HCT116 (cell line): ENCODE results near the gene RSRC1. TPM values are rescaled to one million over a fixed set of nuclear protein-coding genes. Genes with fewer than 3 reads are reported as not detected.

Experiments
- ATAC-seq: fragments of 200-7000 bp; cut with Tn5 transposase; 2 replicates; pipeline ENCODE4 v1.9.1; 2020; ENCODE audit warnings: mild to moderate bottlenecking, moderate library complexity
- BruUV-seq: library from RNA; stranded (reverse); fragments of 400-500 nt; replicated peaks from 2 replicates; lab custom pipeline; 2021; lab: Mats Ljungman, UMichigan
- CTCF ChIA-PET: fragments of 300-600 bp; sonication (Branson Sonifier 250); formaldehyde crosslinking; loops from one replicate; lab custom pipeline; 2021; ENCODE audit warnings: antibody characterized with exemption; lab: Charles Lee
- POLR2A ChIA-PET: fragments of 300-600, 350-600 bp; sonication (Branson Sonifier 250); formaldehyde crosslinking; loops from one replicate; lab custom pipeline; 2021; ENCODE audit warnings: antibody characterized with exemption; lab: Charles Lee
- RAD21 ChIA-PET, 2 experiments: fragments of 300-600 bp; sonication (Branson Sonifier 250); formaldehyde crosslinking; loops; one replicate each; lab custom pipeline; 2023; ENCODE audit warnings: low total read pairs in 2 of 2; ENCODE audit not compliant: uncharacterized antibody in 2 of 2, unreplicated experiment in 2 of 2, low non-redundant PET in 1 of 2; lab: Charles Lee
- DNase-seq: peaks from one replicate; pipeline ENCODE4 v3.0.0-alpha.2; 2010; ENCODE audit warnings: low read depth, low spot score
- H2AFZ ChIP-seq: fragments of 200-600 bp; shearing (Covaris generic), sonication (generic); 2 replicates; pipeline ENCODE4 v1.6.1; 2017; ENCODE audit warnings: low read depth, mixed run types, mixed read lengths, antibody characterized with exemption, low read length; ENCODE audit not compliant: poor library complexity, severe bottlenecking
- H3K27ac ChIP-seq: 2 replicates; pipeline ENCODE4 v1.5.1; 2012; ENCODE audit warnings: low read depth, low read length
- H3K27me3 ChIP-seq: fragments of 200-600 bp; sonication (generic); 2 replicates; pipeline ENCODE4 v1.6.1; 2016; ENCODE audit warnings: mixed run types, low read length, mixed read lengths; ENCODE audit not compliant: insufficient read depth
- H3K36me3 ChIP-seq, 2 experiments: fragments of 200-500 bp in 1 of 2; fragments of 200-600 bp in 1 of 2; sonication (Bioruptor generic) in 1 of 2; sonication (generic) in 1 of 2; 2 replicates each; pipeline versions ENCODE4 v1.5.1 to v1.6.1; 2014 to 2016; ENCODE audit warnings: low read length in 2 of 2, inconsistent platforms in 1 of 2, mixed read lengths in 1 of 2, mixed run types in 1 of 2; ENCODE audit not compliant: insufficient read depth in 2 of 2, control insufficient read depth in 1 of 2
- H3K4me1 ChIP-seq, 2 experiments: fragments of 200-600 bp in 1 of 2; sonication (generic) in 1 of 2; 2 replicates each; pipeline versions ENCODE4 v1.5.1 to v1.6.1; 2012 to 2017; ENCODE audit warnings: low read length in 2 of 2, inconsistent platforms in 1 of 2, mild to moderate bottlenecking in 1 of 2, mixed read lengths in 1 of 2, mixed run types in 1 of 2, moderate library complexity in 1 of 2; ENCODE audit not compliant: insufficient read depth in 2 of 2, control insufficient read depth in 1 of 2
- H3K4me2 ChIP-seq: fragments of 200-600 bp; sonication (generic); 2 replicates; pipeline ENCODE4 v1.6.1; 2017; ENCODE audit warnings: mixed run types, low read length, mixed read lengths
- H3K4me3 ChIP-seq, 2 experiments: fragments of 200-600 bp in 1 of 2; sonication (generic) in 1 of 2; replicated peaks in 1 of 2; 2 replicates each; pipeline ENCODE4 v1.5.1; 2011 to 2016; ENCODE audit warnings: low read length in 2 of 2, control low read depth in 1 of 2, low read depth in 1 of 2, mild to moderate bottlenecking in 1 of 2, mixed read lengths in 1 of 2, mixed run types in 1 of 2
- H3K79me2 ChIP-seq: fragments of 200-600 bp; sonication (generic); 2 replicates; pipeline ENCODE4 v1.6.1; 2017; ENCODE audit warnings: mild to moderate bottlenecking, mixed run types, low read length, moderate library complexity, mixed read lengths; ENCODE audit not compliant: insufficient read depth
- H3K9ac ChIP-seq: fragments of 200-600 bp; sonication (generic); 2 replicates; pipeline ENCODE4 v1.6.1; 2016; ENCODE audit warnings: low read length, mixed read lengths
- H3K9me2 ChIP-seq: fragments of 200-600 bp; sonication (generic), shearing (Covaris generic); 2 replicates; pipeline ENCODE4 v1.6.1; 2017; ENCODE audit warnings: mixed run types, mild to moderate bottlenecking, moderate library complexity; ENCODE audit not compliant: insufficient read depth
- H3K9me3 ChIP-seq, 2 experiments: fragments of 200-500 bp in 1 of 2; fragments of 200-600 bp in 1 of 2; sonication (Bioruptor generic) in 1 of 2; sonication (generic) in 1 of 2; 2 replicates each; pipeline ENCODE4 v1.6.1; 2014 to 2017; ENCODE audit warnings: low read length in 2 of 2, mixed read lengths in 2 of 2, inconsistent platforms in 1 of 2, low read depth in 1 of 2, mild to moderate bottlenecking in 1 of 2, mixed run types in 1 of 2, moderate library complexity in 1 of 2; ENCODE audit not compliant: control insufficient read depth in 1 of 2, insufficient read depth in 1 of 2
- H4K20me1 ChIP-seq: fragments of 200-600 bp; sonication (generic), shearing (Covaris generic); 2 replicates; pipeline ENCODE4 v1.6.1; 2017; ENCODE audit warnings: mixed run types, mild to moderate bottlenecking, moderate library complexity; ENCODE audit not compliant: insufficient read depth
- CBX3 ChIP-seq: IDR thresholded peaks from 2 replicates; pipeline ENCODE4 v1.6.1; 2012; ENCODE audit warnings: low read depth
- CEBPB ChIP-seq: IDR thresholded peaks from 2 replicates; pipeline ENCODE4 v1.6.1; 2012; ENCODE audit warnings: low read depth
- CTCF ChIP-seq, 3 experiments: fragments of 200-600 bp in 1 of 3; sonication (generic) in 1 of 3; IDR thresholded peaks in 2 of 3; conservative IDR thresholded peaks in 1 of 3; 2 replicates each; pipeline ENCODE4 v1.5.1; 2012 to 2017; ENCODE audit warnings: low read depth in 2 of 3, low read length in 2 of 3, antibody characterized with exemption in 1 of 3, borderline replicate concordance in 1 of 3, control low read depth in 1 of 3, mild to moderate bottlenecking in 1 of 3, mixed read lengths in 1 of 3, mixed run types in 1 of 3, moderate library complexity in 1 of 3; ENCODE audit not compliant: insufficient read depth in 1 of 3
- EGR1 ChIP-seq: IDR thresholded peaks from 2 replicates; pipeline ENCODE4 v1.6.1; 2012; ENCODE audit warnings: low read depth
- ELF1 ChIP-seq: IDR thresholded peaks from 2 replicates; pipeline ENCODE4 v1.6.1; 2012; ENCODE audit warnings: low read depth, borderline replicate concordance
- EZH2 ChIP-seq: fragments of 200-600 bp; sonication (generic); IDR thresholded peaks from 2 replicates; pipeline ENCODE4 v1.6.1; 2017; ENCODE audit warnings: antibody characterized with exemption, mixed run types
- EZH2phosphoT487 ChIP-seq: fragments of 200-600 bp; IDR thresholded peaks from 2 replicates; pipeline ENCODE4 v1.6.1; 2018; ENCODE audit warnings: antibody characterized with exemption, borderline replicate concordance
- FOSL1 ChIP-seq: IDR thresholded peaks from 2 replicates; pipeline ENCODE4 v1.6.1; 2012; ENCODE audit warnings: low read depth
- JUND ChIP-seq: IDR thresholded peaks from 2 replicates; pipeline ENCODE4 v1.6.1; 2012
- POLR2A ChIP-seq: IDR thresholded peaks from 2 replicates; pipeline ENCODE4 v1.7.0; 2011; ENCODE audit warnings: borderline replicate concordance; ENCODE audit not compliant: insufficient read depth, insufficient read length; ENCODE audit errors: extremely low read depth
- POLR2AphosphoS5 ChIP-seq: IDR thresholded peaks from 2 replicates; pipeline ENCODE4 v1.6.1; 2011; ENCODE audit warnings: mild to moderate bottlenecking, low read depth, low read length, moderate library complexity
- RAD21 ChIP-seq: IDR thresholded peaks from 2 replicates; pipeline ENCODE4 v1.6.1; 2012; ENCODE audit warnings: low read depth, mild to moderate bottlenecking
- REST ChIP-seq: IDR thresholded peaks from 2 replicates; pipeline ENCODE4 v1.6.1; 2012; ENCODE audit warnings: low read depth
- SIN3A ChIP-seq: IDR thresholded peaks from 2 replicates; pipeline ENCODE4 v1.6.1; 2012; ENCODE audit warnings: low read depth
- TCF7L2 ChIP-seq: IDR thresholded peaks from 2 replicates; pipeline ENCODE4 v1.7.0; 2011; ENCODE audit warnings: borderline replicate concordance, inconsistent platforms; ENCODE audit not compliant: insufficient read depth, insufficient read length; ENCODE audit errors: extremely low read depth
- ZBTB33 ChIP-seq: IDR thresholded peaks from 2 replicates; pipeline ENCODE4 v1.6.1; 2011; ENCODE audit warnings: mild to moderate bottlenecking, low read length, moderate library complexity; ENCODE audit not compliant: insufficient replicate concordance; ENCODE audit errors: extremely low read depth
- ZFX ChIP-seq: fragments of 450-650 bp; IDR thresholded peaks from 2 replicates; pipeline ENCODE4 v1.6.1; 2017
- ZNF274 ChIP-seq: fragments of 200-500 bp; sonication (Bioruptor generic); IDR thresholded peaks from 2 replicates; pipeline ENCODE4 v1.6.1; 2014; ENCODE audit warnings: mild to moderate bottlenecking, low read depth, low read length, inconsistent platforms
- intact Hi-C: fragments of 100-400 bp; cut with micrococcal nuclease; formaldehyde crosslinking; loops from 2 replicates; pipeline ENCODE4 v1.10.0; 2022
- total RNA-seq: library from RNA; stranded (reverse); gene quantifications from one replicate; pipeline ENCODE4 v1.2.1, GENCODE V29; 2021; ENCODE audit not compliant: unreplicated experiment

The RSRC1 gene
- total RNA-seq, 1 experiment from 2014 or later: 37.1 TPM

- H3K4me1 ChIP-seq: no peaks in the 10 kb centered on the region
- ChIA-PET RAD21 (no interaction called here), POLR2A (no interaction called here), CTCF (no interaction called here)
- no peak for DNase-seq
- no peaks in the 10 kb centered on the region for H4K20me1 ChIP-seq
- H3K4me3 ChIP-seq: no peak overlapping the region
- H3K9me2 ChIP-seq: no peaks in the 10 kb centered on the region
- no peaks in the 10 kb centered on the region for H3K27me3 ChIP-seq
- intact Hi-C loops: no loop called here
- H3K9me3 ChIP-seq: no peaks in the 10 kb centered on the region
- ATAC-seq: no peak
- H2AFZ ChIP-seq: no peak overlapping the region
- no TSS peak for BruUV-seq
- no peak for TF ChIP-seq POLR2A
- no peak for TF ChIP-seq ZFX
- no peak for TF ChIP-seq CEBPB
- TF ChIP-seq ELF1: no peak
- TF ChIP-seq FOSL1: no peak
- TF ChIP-seq CTCF (IDR thresholded peaks at IDR 0.05 in 2 of 3, conservative IDR thresholded peaks at IDR 0.05 in 1 of 3; ENCODE audit: borderline replicate concordance in 1 of 3, insufficient read depth in 1 of 3, low read depth in 2 of 3, low read length in 2 of 3): no peak
- TF ChIP-seq CBX3: no peak
- no peak for TF ChIP-seq EZH2phosphoT487
- no peak for TF ChIP-seq TCF7L2
- no peak for TF ChIP-seq EGR1
- no peak for TF ChIP-seq ZNF274
- TF ChIP-seq EZH2: no peak
- TF ChIP-seq RAD21: no peak
- no peak for TF ChIP-seq JUND
- TF ChIP-seq REST: no peak
- no peak for TF ChIP-seq ZBTB33
- TF ChIP-seq SIN3A: no peak
- TF ChIP-seq POLR2AphosphoS5: no peak
- no peaks in the 10 kb centered on the region for H3K79me2 ChIP-seq
- H3K4me2 ChIP-seq: no peak overlapping the region
- no peak overlapping the region for H3K9ac ChIP-seq
- no peak overlapping the region for H3K27ac ChIP-seq
- no peaks in the 10 kb centered on the region for H3K36me3 ChIP-seq
Observed at GRCh38 chr3:158522221-158523136, 412.6 kb downstream of the RSRC1 start.
